Keratinocyte (primary cell): Measurements from ENCODE around the gene ESRP2. TPM values are rescaled to one million over a fixed set of nuclear protein-coding genes. Genes with fewer than 3 reads are reported as not detected.

Experiments used
- DNase-seq: peaks from one replicate; pipeline ENCODE4 v3.0.0-alpha.2; 2011; ENCODE audit warnings: low read depth, missing footprints, low spot score
- FAIRE-seq: peaks from 2 replicates; lab custom pipeline; 2011; peaks lifted over from hg19 to GRCh38; lab: Jason Lieb, UNC
- H2AFZ ChIP-seq: 2 replicates; pipeline ENCODE4 v1.6.0; 2012; ENCODE audit warnings: low read length, control low read depth, inconsistent platforms; ENCODE audit not compliant: control insufficient read depth
- H3K27ac ChIP-seq: 2 replicates; pipeline ENCODE4 v1.5.1; 2011; ENCODE audit warnings: low read length; ENCODE audit not compliant: control insufficient read depth, insufficient read depth
- H3K27me3 ChIP-seq: 3 replicates; pipeline ENCODE4 v1.6.0; 2011; ENCODE audit warnings: low read length; ENCODE audit not compliant: control insufficient read depth, insufficient read depth; ENCODE audit errors: extremely low read depth
- H3K36me3 ChIP-seq, 2 experiments: 2 replicates in 1 of 2; 3 replicates in 1 of 2; pipeline ENCODE4 v1.5.1; 2011; ENCODE audit warnings: low read length in 2 of 2, mild to moderate bottlenecking in 1 of 2; ENCODE audit not compliant: control insufficient read depth in 2 of 2, insufficient read depth in 2 of 2; ENCODE audit errors: extremely low read depth in 1 of 2
- H3K4me1 ChIP-seq: 3 replicates; pipeline ENCODE4 v1.5.1; 2011; ENCODE audit warnings: low read length; ENCODE audit not compliant: control insufficient read depth, insufficient read depth; ENCODE audit errors: extremely low read depth
- H3K4me2 ChIP-seq: 3 replicates; pipeline ENCODE4 v1.6.0; 2011; ENCODE audit warnings: low read depth, low read length; ENCODE audit not compliant: control insufficient read depth, insufficient read depth; ENCODE audit errors: extremely low read depth
- H3K4me3 ChIP-seq, 3 experiments: fragments of 200-600 bp in 1 of 3; sonication (generic) in 1 of 3; 2 replicates in 2 of 3; 3 replicates in 1 of 3; pipeline ENCODE4 v1.5.1; 2011 to 2016; ENCODE audit warnings: low read length in 3 of 3, mild to moderate bottlenecking in 3 of 3, control low read depth in 2 of 3, inconsistent platforms in 1 of 3, low read depth in 1 of 3, mixed read lengths in 1 of 3, mixed run types in 1 of 3, moderate library complexity in 1 of 3; ENCODE audit not compliant: control insufficient read depth in 2 of 3, insufficient read depth in 2 of 3; ENCODE audit errors: extremely low read depth in 1 of 3
- H3K79me2 ChIP-seq: 2 replicates; pipeline ENCODE4 v1.6.0; 2012; ENCODE audit warnings: low read length; ENCODE audit not compliant: control insufficient read depth, insufficient read depth
- H3K9ac ChIP-seq: 3 replicates; pipeline ENCODE4 v1.6.0; 2011; ENCODE audit warnings: low read length; ENCODE audit not compliant: control insufficient read depth, insufficient read depth; ENCODE audit errors: extremely low read depth
- H3K9me1 ChIP-seq: 3 replicates; pipeline ENCODE4 v1.6.0; 2011; ENCODE audit warnings: low read length; ENCODE audit not compliant: control insufficient read depth, insufficient read depth; ENCODE audit errors: extremely low read depth
- H3K9me3 ChIP-seq: 2 replicates; pipeline ENCODE4 v1.5.1; 2012; ENCODE audit warnings: low read depth, low read length; ENCODE audit not compliant: control insufficient read depth
- H4K20me1 ChIP-seq: 3 replicates; pipeline ENCODE4 v1.6.0; 2011; ENCODE audit warnings: low read length; ENCODE audit not compliant: control insufficient read depth, insufficient read depth; ENCODE audit errors: extremely low read depth
- CTCF ChIP-seq, 3 experiments: IDR thresholded peaks in 1 of 3; conservative IDR thresholded peaks in 1 of 3; optimal IDR thresholded peaks in 1 of 3; 2 replicates in 2 of 3; 3 replicates in 1 of 3; pipeline versions ENCODE3 to v1.5.1; 2011; ENCODE audit warnings: low read length in 3 of 3, mild to moderate bottlenecking in 3 of 3, moderate library complexity in 2 of 3, control low read depth in 1 of 3, inconsistent platforms in 1 of 3; ENCODE audit not compliant: insufficient read depth in 2 of 3; ENCODE audit errors: extremely low read depth in 1 of 3
- EZH2 ChIP-seq: IDR thresholded peaks from one replicate; pipeline ENCODE4 v1.6.1; 2012; ENCODE audit warnings: inconsistent platforms, mild to moderate bottlenecking, low read length, moderate library complexity
- dilution Hi-C: fragments of 300-500 bp; cut with MboI; formaldehyde crosslinking; loops from one replicate; pipeline ENCODE4 v1.7.0; 2020; ENCODE audit warnings: low sequenced_read_pairs; ENCODE audit not compliant: extremely low pct_ligation_motif_present
- polyA plus RNA-seq, 5 experiments: library from polyadenylated mRNA; depleted of rRNA in 3 of 5; stranded (reverse) in 3 of 5; stranded (forward) in 1 of 5; unstranded in 1 of 5; fragments of >200 nt; gene quantifications; 1 replicate in 1 of 5; 2 replicates in 3 of 5; 3 replicates in 1 of 5; pipeline versions ENCODE4 v1.2.1 to v1.2.3, GENCODE V29; 2011 to 2012; ENCODE audit warnings: missing spikeins in 2 of 5, low read depth in 1 of 5, low replicate concordance in 1 of 5

ESRP2 gene
- polyA plus RNA-seq, 1 donor (not counting 4 experiments of a cell fraction or from before 2014, with no cell fraction given): 39.2 TPM

GRCh38 chr16:68200088-68200783, 35.7 kb downstream of the ESRP2 start:
- no peaks in the 10 kb centered on the region for H3K27me3 ChIP-seq
- no peak for TF ChIP-seq EZH2
- no peak for TF ChIP-seq CTCF (optimal IDR thresholded peaks at IDR 0.05 in 1 of 3, IDR thresholded peaks at IDR 0.05 in 1 of 3, conservative IDR thresholded peaks at IDR 0.05 in 1 of 3; ENCODE audit: extremely low read depth in 1 of 3, insufficient read depth in 2 of 3, low read length in 3 of 3)
- H3K4me3 ChIP-seq: no peak overlapping the region
- no peak overlapping the region for H3K27ac ChIP-seq
- no peaks in the 10 kb centered on the region for H3K36me3 ChIP-seq
- dilution Hi-C loops: no loop called here
- no peaks in the 10 kb centered on the region for H3K79me2 ChIP-seq
- FAIRE-seq (no peak), DNase-seq (no peak)
- H3K4me2 ChIP-seq: no peak overlapping the region
- no peaks in the 10 kb centered on the region for H3K4me1 ChIP-seq
- no peak overlapping the region for H3K9ac ChIP-seq
- H3K9me1 ChIP-seq: no peaks in the 10 kb centered on the region
- no peak overlapping the region for H2AFZ ChIP-seq
- H4K20me1 ChIP-seq: no peaks in the 10 kb centered on the region
- no peaks in the 10 kb centered on the region for H3K9me3 ChIP-seq

- Histone ChIP-seq H3K4me2 (no peak overlapping the region), H3K4me1 (no peaks in the 10 kb centered on the region), H3K4me3 (no peak overlapping the region), H3K9me1 (no peaks in the 10 kb centered on the region), H3K27ac (no peak overlapping the region), H3K9me3 (no peaks in the 10 kb centered on the region), H3K36me3 (no peaks in the 10 kb centered on the region), H3K27me3 (no peaks in the 10 kb centered on the region), H3K79me2 (no peaks in the 10 kb centered on the region), H4K20me1 (no peaks in the 10 kb centered on the region), H2AFZ (no peak overlapping the region), H3K9ac (no peak overlapping the region)
- no peak for FAIRE-seq
- DNase-seq: no peak
- TF ChIP-seq EZH2 (no peak), CTCF (optimal IDR thresholded peaks at IDR 0.05 in 1 of 3, IDR thresholded peaks at IDR 0.05 in 1 of 3, conservative IDR thresholded peaks at IDR 0.05 in 1 of 3; ENCODE audit: extremely low read depth in 1 of 3, insufficient read depth in 2 of 3, low read length in 3 of 3) (no peak)
- dilution Hi-C loops: no loop called here
These were observed 38.7 kb downstream of the ESRP2 start for GRCh38 chr16:68197250-68197649.
